K562 (cell line): ENCODE measurements around the gene DUSP16. TPM values are rescaled to one million over a fixed set of nuclear protein-coding genes. Genes with fewer than 3 reads are reported as not detected.

Experiments
- ATAC-seq: fragments of 200-7000 bp; cut with Tn5 transposase; 3 replicates; pipeline ENCODE4 v1.9.1; 2020; ENCODE audit warnings: moderate library complexity
- BruUV-seq: library from RNA; stranded (reverse); fragments of 400-500 nt; replicated peaks from 2 replicates; lab custom pipeline; 2021; lab: Mats Ljungman, UMichigan
- CTCF ChIA-PET: fragments of 300-600 bp; formaldehyde crosslinking; extraction: SDS; loops from one replicate; lab custom pipeline; 2021; ENCODE audit warnings: low intra/inter-chr PET ratio; lab: Yijun Ruan, JAX
- POLR2A ChIA-PET: fragments of 300-600, 350-650 bp; sonication (Branson Sonifier 250); formaldehyde crosslinking; extraction: SDS; loops from one replicate; lab custom pipeline; 2021; ENCODE audit warnings: antibody characterized with exemption, inconsistent platforms; lab: Yijun Ruan, JAX
- DNase-seq, 4 experiments: peaks; one replicate each; pipeline versions ENCODE4 v3.0.0 to v3.0.0-alpha.2; 2011 to 2018; ENCODE audit warnings: low spot score in 3 of 4, mixed read lengths in 3 of 4; ENCODE audit errors: extremely low read depth in 1 of 4
- FAIRE-seq: peaks from 2 replicates; lab custom pipeline; 2011; peaks lifted over from hg19 to GRCh38; lab: Jason Lieb, UNC
- H2AFZ ChIP-seq: 2 replicates; pipeline ENCODE4 v1.6.0; 2011; ENCODE audit warnings: low read depth, low read length, control low read depth, inconsistent platforms
- H3K27ac ChIP-seq: fragments of 200-600 bp; 3 replicates; pipeline ENCODE4 v1.8.0; 2011; ENCODE audit warnings: low read depth, mild to moderate bottlenecking, control low read depth, inconsistent platforms, low read length, moderate library complexity, mixed read lengths; ENCODE audit errors: extremely low read depth
- H3K27me3 ChIP-seq, 2 experiments: fragments of 300-600 bp in 1 of 2; 2 replicates in 1 of 2; 3 replicates in 1 of 2; pipeline versions ENCODE4 v1.6.0 to v1.8.0; 2011; ENCODE audit warnings: inconsistent platforms in 2 of 2, low read length in 2 of 2, mild to moderate bottlenecking in 1 of 2, mixed read lengths in 1 of 2, moderate library complexity in 1 of 2; ENCODE audit not compliant: control insufficient read depth in 2 of 2, insufficient read depth in 2 of 2
- H3K36me3 ChIP-seq: fragments of 300-600 bp; 3 replicates; pipeline ENCODE4 v1.8.0; 2011; ENCODE audit warnings: mild to moderate bottlenecking, low read length, inconsistent platforms; ENCODE audit not compliant: control insufficient read depth, insufficient read depth
- H3K4me1 ChIP-seq, 2 experiments: fragments of 200-600 bp in 1 of 2; replicated peaks in 1 of 2; 2 replicates in 1 of 2; 3 replicates in 1 of 2; pipeline versions ENCODE4 v1.5.1 to v1.8.0; 2011; ENCODE audit warnings: inconsistent platforms in 2 of 2, low read length in 2 of 2, mild to moderate bottlenecking in 1 of 2, mixed read lengths in 1 of 2, moderate library complexity in 1 of 2; ENCODE audit not compliant: control insufficient read depth in 2 of 2, insufficient read depth in 2 of 2
- H3K4me2 ChIP-seq: 2 replicates; pipeline ENCODE4 v1.6.1; 2011; ENCODE audit warnings: low read length, control low read depth, inconsistent platforms, mixed read lengths; ENCODE audit not compliant: insufficient read depth
- H3K4me3 ChIP-seq: fragments of 200-600 bp; sonication (generic), shearing (Covaris generic); 2 replicates; pipeline ENCODE4 v1.5.1; 2016; ENCODE audit warnings: control low read depth, inconsistent platforms
- H3K79me2 ChIP-seq: fragments of 200-600 bp; 3 replicates; pipeline ENCODE4 v1.8.0; 2011; ENCODE audit warnings: low read length, inconsistent platforms; ENCODE audit not compliant: control insufficient read depth, insufficient read depth
- H3K9ac ChIP-seq, 2 experiments: 2 replicates each; pipeline versions ENCODE4 v1.6.0 to v1.6.1; 2011; ENCODE audit warnings: low read depth in 2 of 2, low read length in 2 of 2, control low read depth in 1 of 2, inconsistent platforms in 1 of 2, mild to moderate bottlenecking in 1 of 2, mixed read lengths in 1 of 2; ENCODE audit not compliant: insufficient read depth in 1 of 2
- H3K9me1 ChIP-seq: one replicate; pipeline ENCODE4 v1.6.0; 2011; ENCODE audit warnings: inconsistent platforms, mild to moderate bottlenecking, low read length, moderate library complexity; ENCODE audit not compliant: control insufficient read depth, insufficient read depth
- H3K9me3 ChIP-seq: replicated peaks from 2 replicates; pipeline ENCODE4 v1.5.1; 2011; ENCODE audit warnings: low read depth, low read length, inconsistent platforms; ENCODE audit not compliant: control insufficient read depth, insufficient read depth
- H4K20me1 ChIP-seq: replicated peaks from 2 replicates; pipeline ENCODE4 v1.6.1; 2011; ENCODE audit warnings: low read length, inconsistent platforms, mixed read lengths; ENCODE audit not compliant: control insufficient read depth, insufficient read depth
- ADNP ChIP-seq: fragments of 200-800 bp; sonication (Bioruptor generic); IDR thresholded peaks from 2 replicates; pipeline ENCODE4 v1.6.1; 2016; ENCODE audit warnings: missing genetic modification characterization, missing compliant biosample characterization
- BCOR ChIP-seq: fragments of 450-650 bp; IDR thresholded peaks from 2 replicates; pipeline ENCODE4 v1.6.1; 2016
- ELF1 ChIP-seq: fragments of 200-800 bp; sonication (Bioruptor generic); IDR thresholded peaks from 2 replicates; pipeline ENCODE4 v1.6.1; 2016; ENCODE audit warnings: missing genetic modification characterization, missing compliant biosample characterization
- KDM1A ChIP-seq, 2 experiments: fragments of 450-650 bp; IDR thresholded peaks; 2 replicates each; pipeline ENCODE4 v1.6.1; 2016; ENCODE audit warnings: mild to moderate bottlenecking in 2 of 2
- MYBL2 ChIP-seq, 2 experiments: fragments of 450-650 bp in 1 of 2; sonication (generic) in 1 of 2; formaldehyde crosslinking in 1 of 2; IDR thresholded peaks; 2 replicates each; pipeline versions ENCODE4 v1.6.1 to v1.8.1; 2017 to 2022; ENCODE audit warnings: borderline replicate concordance in 1 of 2, inconsistent platforms in 1 of 2, low read depth in 1 of 2, mild to moderate bottlenecking in 1 of 2, missing genetic modification reagents in 1 of 2, moderate library complexity in 1 of 2
- NR2F6 ChIP-seq: fragments of 450-650 bp; formaldehyde crosslinking; IDR thresholded peaks from 2 replicates; pipeline ENCODE4 v1.4.0; 2020; ENCODE audit warnings: mild to moderate bottlenecking
- RBM25 ChIP-seq: fragments of 200-400 bp; formaldehyde crosslinking; IDR thresholded peaks from 2 replicates; pipeline ENCODE4 v1.6.1; 2018; ENCODE audit warnings: low read length, low read depth, moderate library complexity; ENCODE audit not compliant: severe bottlenecking
- ZNF121 ChIP-seq: sonication (generic); formaldehyde crosslinking; conservative IDR thresholded peaks from 2 replicates; pipeline ENCODE4 v1.8.0; 2022; ENCODE audit warnings: missing genetic modification reagents
- WGBS: fragments of 100-300 bp; shearing (Covaris generic); methylation state at CpG from one replicate; pipeline ENCODE4 v1.1.6; 2016; ENCODE audit warnings: low coverage, mixed read lengths; ENCODE audit not compliant: insufficient coverage; ENCODE audit errors: missing lambda C conversion rate; 5-methylcytosine and 5-hydroxymethylcytosine counted together
- in situ Hi-C: fragments of 300-500 bp; cut with MboI; formaldehyde crosslinking; loops from 4 replicates; pipeline ENCODE4 v1.15.0; 2018; ENCODE audit warnings: inconsistent platforms, mixed read lengths
- intact Hi-C: fragments of 100-400 bp; cut with micrococcal nuclease; formaldehyde crosslinking; loops from 2 replicates; pipeline ENCODE4 v1.14.2; 2022
- polyA plus RNA-seq, 8 experiments: library from polyadenylated mRNA; depleted of rRNA in 4 of 8; stranded (reverse) in 5 of 8; unstranded in 3 of 8; fragments of >200 nt; fragmentation: Nextera tagmentation in 2 of 8; fragmentation: Illumina TruSeq in 1 of 8; extraction: Ambion mirVana in 2 of 8; extraction: Trizol in 1 of 8; gene quantifications; 2 replicates each; pipeline versions ENCODE4 v1.2.1 to v1.2.3, GENCODE V29; 2011 to 2014; ENCODE audit warnings: inconsistent platforms in 1 of 8, missing spikeins in 1 of 8
- total RNA-seq, 7 experiments: library from RNA; depleted of rRNA in 6 of 7; stranded (reverse); fragments of >200 nt in 6 of 7; fragmentation: Illumina TruSeq in 2 of 7; extraction: Trizol in 2 of 7; gene quantifications; 2 replicates each; pipeline versions ENCODE4 v1.2.1 to v1.2.3, GENCODE V29; 2011 to 2021; ENCODE audit warnings: low replicate concordance in 1 of 7

DUSP16 gene
- total and polyA plus RNA-seq, 9 of the 15 experiments (the other 6 are each of a cell fraction or from before 2014, with no cell fraction given), result 0.70 to 12.3 (median 5.7) TPM

GRCh38 chr12:12553208-12553785 lies 9.4 kb downstream of the DUSP16 start:
- H3K27me3 ChIP-seq, result no peaks in the 10 kb centered on the region
- no peak for DNase-seq
- no peaks in the 10 kb centered on the region; the same call in 1 of the 2 replicates for H3K9me3 ChIP-seq
- ChIA-PET CTCF (no interaction called here), POLR2A (no interaction called here)
- no peaks in the 10 kb centered on the region for H3K4me1 ChIP-seq
- in situ Hi-C loops, result loop anchor here (10.0 kb wide), 1 partner anchor 468 kb away; no protein-coding TSS in a partner anchor
- no peak for ATAC-seq
- no peak overlapping the region for H3K4me3 ChIP-seq
- H4K20me1 ChIP-seq, result no peaks in the 10 kb centered on the region
- no TSS peak for BruUV-seq
- H3K36me3 ChIP-seq, result peaks cover 3% of the 10 kb centered on the region; the same call in 2 of the 3 replicates
- no peak for FAIRE-seq
- no peak overlapping the region for H3K4me2 ChIP-seq
- intact Hi-C loops, result no loop called here
- peaks cover 22% of the 10 kb centered on the region for H3K79me2 ChIP-seq
- no peak overlapping the region for H3K9ac ChIP-seq
- H3K27ac ChIP-seq, result no peak overlapping the region
- WGBS, result 90% methylated on average over 3 of the region's 3 CpGs
- no peaks in the 10 kb centered on the region for H3K9me1 ChIP-seq
- TF ChIP-seq ELF1 (tag) (no peak), NR2F6 (CRISPR knock-in tag) (no peak), KDM1A (IDR thresholded peaks at IDR 0.05) (0 out of 4 replicates have a peak, but pooled peaks of 1 of the 2 experiments have one; percentile 19), MYBL2 (IDR thresholded peaks at IDR 0.05; ENCODE audit: low read depth) (no peak), MYBL2 (CRISPR knock-in tag; IDR thresholded peaks at IDR 0.05; ENCODE audit: borderline replicate concordance) (no peak), ZNF121 (CRISPR knock-in tag) (peak; percentile 76), RBM25 (peak; percentile 95), BCOR (peak; percentile 61; the same call in 1 of the 2 replicates), ADNP (peak; percentile 61; the same call in 1 of the 2 replicates)
- TF ChIP-seq, all 486 proteins: peak for 5
- no peak overlapping the region for H2AFZ ChIP-seq
